ENCODE measurements around the gene HBE1. TPM values are rescaled to one million over a fixed set of nuclear protein-coding genes. Genes with fewer than 3 reads are reported as not detected.

HBE1 gene
- total RNA-seq, 1 donor from 2014 or later, result not detected

DNA sequence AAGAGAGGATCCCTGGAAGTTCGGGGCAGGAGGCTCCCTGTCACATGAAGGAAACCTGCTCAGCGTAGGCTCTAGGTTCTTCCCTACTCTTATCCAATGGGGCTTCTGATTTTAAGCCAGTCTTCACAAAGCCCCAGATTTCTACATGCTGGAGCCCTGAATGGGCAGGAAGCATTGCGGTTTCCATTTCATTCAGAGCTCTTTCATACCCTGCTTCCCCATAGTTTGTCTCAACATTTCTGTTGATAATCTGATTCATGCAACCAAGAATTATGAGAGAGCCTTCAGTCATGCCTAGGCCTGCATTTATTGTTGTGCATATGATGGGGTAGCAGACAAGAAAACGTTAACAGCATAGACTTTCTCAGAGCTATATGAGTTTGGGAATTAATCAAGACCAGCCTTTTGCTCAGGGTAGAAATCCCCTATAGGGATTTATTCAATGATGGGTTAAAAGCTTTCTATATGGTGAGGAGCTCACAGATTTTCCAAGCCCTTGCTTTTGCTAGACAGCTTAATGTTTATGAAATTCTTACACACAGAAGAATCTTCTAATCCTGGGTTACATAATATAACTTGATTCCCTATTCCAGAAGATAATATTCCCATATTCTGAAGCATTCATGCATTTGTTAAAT is 16.1 kb upstream of the HBE1 start:
- no peak overlapping the region for H3K4me3 ChIP-seq (ENCODE audit: low read depth, low read length)
- no peak for DNase-seq (ENCODE audit: low read depth)
- TF ChIP-seq, protein P1, sequence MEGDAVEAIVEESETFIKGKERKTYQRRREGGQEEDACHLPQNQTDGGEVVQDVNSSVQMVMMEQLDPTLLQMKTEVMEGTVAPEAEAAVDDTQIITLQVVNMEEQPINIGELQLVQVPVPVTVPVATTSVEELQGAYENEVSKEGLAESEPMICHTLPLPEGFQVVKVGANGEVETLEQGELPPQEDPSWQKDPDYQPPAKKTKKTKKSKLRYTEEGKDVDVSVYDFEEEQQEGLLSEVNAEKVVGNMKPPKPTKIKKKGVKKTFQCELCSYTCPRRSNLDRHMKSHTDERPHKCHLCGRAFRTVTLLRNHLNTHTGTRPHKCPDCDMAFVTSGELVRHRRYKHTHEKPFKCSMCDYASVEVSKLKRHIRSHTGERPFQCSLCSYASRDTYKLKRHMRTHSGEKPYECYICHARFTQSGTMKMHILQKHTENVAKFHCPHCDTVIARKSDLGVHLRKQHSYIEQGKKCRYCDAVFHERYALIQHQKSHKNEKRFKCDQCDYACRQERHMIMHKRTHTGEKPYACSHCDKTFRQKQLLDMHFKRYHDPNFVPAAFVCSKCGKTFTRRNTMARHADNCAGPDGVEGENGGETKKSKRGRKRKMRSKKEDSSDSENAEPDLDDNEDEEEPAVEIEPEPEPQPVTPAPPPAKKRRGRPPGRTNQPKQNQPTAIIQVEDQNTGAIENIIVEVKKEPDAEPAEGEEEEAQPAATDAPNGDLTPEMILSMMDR (conservative IDR thresholded peaks at IDR 0.05; ENCODE audit: low read depth, low read length), result no peak

DNA sequence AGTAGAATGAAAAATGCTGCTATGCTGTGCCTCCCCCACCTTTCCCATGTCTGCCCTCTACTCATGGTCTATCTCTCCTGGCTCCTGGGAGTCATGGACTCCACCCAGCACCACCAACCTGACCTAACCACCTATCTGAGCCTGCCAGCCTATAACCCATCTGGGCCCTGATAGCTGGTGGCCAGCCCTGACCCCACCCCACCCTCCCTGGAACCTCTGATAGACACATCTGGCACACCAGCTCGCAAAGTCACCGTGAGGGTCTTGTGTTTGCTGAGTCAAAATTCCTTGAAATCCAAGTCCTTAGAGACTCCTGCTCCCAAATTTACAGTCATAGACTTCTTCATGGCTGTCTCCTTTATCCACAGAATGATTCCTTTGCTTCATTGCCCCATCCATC is 14.9 kb upstream of the HBE1 start:
- no peak for DNase-seq (ENCODE audit: low read depth)
- TF ChIP-seq, protein P1 (conservative IDR thresholded peaks at IDR 0.05; ENCODE audit: low read depth, low read length), result no peak
- no peak overlapping the region for H3K4me3 ChIP-seq (ENCODE audit: low read depth, low read length)

DNA sequence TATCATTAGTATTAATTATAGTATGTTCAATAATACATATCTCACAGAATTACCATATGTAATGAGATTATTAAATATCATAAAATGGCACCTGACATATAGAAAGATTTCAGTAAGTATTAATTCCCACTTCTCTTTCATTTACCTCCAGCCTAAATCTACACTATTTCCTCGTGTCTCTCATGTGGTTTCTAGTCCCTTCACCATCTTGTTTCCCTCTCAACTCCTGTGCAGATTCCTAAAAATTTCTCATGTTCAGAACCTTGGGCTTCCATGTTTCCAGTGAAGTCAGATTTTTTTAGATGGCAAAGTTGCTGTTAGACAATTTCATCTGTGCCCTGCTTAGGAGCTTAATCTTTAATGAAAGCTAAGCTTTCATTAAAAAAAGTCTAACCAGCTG is 14.1 kb upstream of the HBE1 start:
- no peak overlapping the region for H3K4me3 ChIP-seq (ENCODE audit: low read depth, low read length)
- TF ChIP-seq, protein P1 (conservative IDR thresholded peaks at IDR 0.05; ENCODE audit: low read depth, low read length), result no peak
- no peak for DNase-seq (ENCODE audit: low read depth)

DNA sequence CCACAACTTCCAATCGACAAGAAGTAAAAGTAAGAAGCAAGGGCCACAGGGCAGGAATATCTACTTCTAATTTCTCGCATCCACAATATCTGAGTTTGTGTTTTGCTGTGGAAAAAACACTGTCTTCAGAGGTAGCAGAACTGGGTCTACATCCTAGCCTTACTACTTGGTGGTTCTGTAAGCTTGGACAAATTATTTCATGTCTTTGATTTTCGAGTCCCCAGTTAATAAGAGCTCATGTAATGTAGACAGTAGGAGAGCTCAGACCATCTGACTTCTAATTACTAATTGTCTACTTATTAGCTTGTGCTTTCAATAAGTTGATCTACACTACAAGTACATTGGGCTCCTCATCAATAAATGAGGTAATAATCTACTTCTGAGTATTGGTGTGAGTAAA is 13.3 kb upstream of the HBE1 start:
- TF ChIP-seq, protein P1 (conservative IDR thresholded peaks at IDR 0.05; ENCODE audit: low read depth, low read length), result no peak
- DNase-seq (ENCODE audit: low read depth), result no peak
- H3K4me3 ChIP-seq (ENCODE audit: low read depth, low read length), result no peak overlapping the region

DNA sequence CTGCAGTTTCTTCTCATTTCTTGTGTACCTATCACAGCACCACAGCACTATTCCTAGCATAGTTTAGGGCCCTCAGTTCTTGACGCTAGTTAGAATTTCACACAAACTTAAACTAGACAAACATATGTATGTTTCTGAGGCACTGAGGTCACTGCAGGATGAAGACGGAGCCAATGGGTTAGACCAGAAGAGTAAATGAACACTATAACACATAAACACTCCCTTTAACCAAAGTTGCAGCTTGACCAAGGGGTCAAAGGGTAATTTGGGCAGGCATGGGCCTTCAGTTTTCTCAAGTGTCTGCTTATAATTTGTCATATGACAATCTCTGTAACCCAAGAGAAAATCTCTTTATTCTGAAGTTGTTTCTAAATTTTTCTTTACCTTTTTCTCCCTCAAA is 12.9 kb upstream of the HBE1 start:
- TF ChIP-seq, protein P1 (conservative IDR thresholded peaks at IDR 0.05; ENCODE audit: low read depth, low read length), result no peak
- DNase-seq (ENCODE audit: low read depth), result no peak

DNA sequence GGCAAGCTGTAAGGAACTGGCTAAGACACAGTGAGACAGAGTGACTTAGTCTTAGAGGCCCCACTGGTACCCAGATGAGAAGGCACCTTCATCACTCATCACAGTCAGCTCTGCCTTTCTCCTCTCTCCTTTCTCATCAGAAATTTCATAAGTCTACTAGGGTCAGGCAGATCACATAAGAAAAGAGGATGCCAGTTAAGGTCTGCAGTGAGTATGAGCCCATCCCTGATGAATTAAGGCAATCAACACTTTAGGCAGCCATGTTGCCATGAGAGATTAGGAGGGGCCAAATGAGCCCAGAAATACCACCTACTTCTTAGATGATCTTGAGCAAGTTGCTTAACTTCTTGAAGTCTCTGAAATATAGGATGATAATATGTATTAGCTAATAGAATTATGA is 11.9 kb upstream of the HBE1 start:
- DNase-seq (ENCODE audit: low read depth), result no peak
- TF ChIP-seq, protein P1 (conservative IDR thresholded peaks at IDR 0.05; ENCODE audit: low read depth, low read length), result no peak
- H3K4me3 ChIP-seq (ENCODE audit: low read depth, low read length), result no peak overlapping the region

More for the DNA sequence above, 12.9 kb upstream of the HBE1 start:
- no peak overlapping the region for H3K4me3 ChIP-seq (ENCODE audit: low read depth, low read length)

DNA sequence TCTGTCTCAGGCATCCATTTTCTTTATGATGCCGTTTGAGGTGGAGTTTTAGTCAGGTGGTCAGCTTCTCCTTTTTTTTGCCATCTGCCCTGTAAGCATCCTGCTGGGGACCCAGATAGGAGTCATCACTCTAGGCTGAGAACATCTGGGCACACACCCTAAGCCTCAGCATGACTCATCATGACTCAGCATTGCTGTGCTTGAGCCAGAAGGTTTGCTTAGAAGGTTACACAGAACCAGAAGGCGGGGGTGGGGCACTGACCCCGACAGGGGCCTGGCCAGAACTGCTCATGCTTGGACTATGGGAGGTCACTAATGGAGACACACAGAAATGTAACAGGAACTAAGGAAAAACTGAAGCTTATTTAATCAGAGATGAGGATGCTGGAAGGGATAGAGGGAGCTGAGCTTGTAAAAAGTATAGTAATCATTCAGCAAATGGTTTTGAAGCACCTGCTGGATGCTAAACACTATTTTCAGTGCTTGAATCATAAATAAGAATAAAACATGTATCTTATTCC is 10.9 kb upstream of the HBE1 start:
- TF ChIP-seq, protein P1 (conservative IDR thresholded peaks at IDR 0.05; ENCODE audit: low read depth, low read length), result no peak
- DNase-seq (ENCODE audit: low read depth), result peak; percentile 93
- no peak overlapping the region for H3K4me3 ChIP-seq (ENCODE audit: low read depth, low read length)

Data from epithelial cell of proximal tubule (primary cell).